ENCODE results near the gene TMEM225B. TPM values are rescaled to one million over a fixed set of nuclear protein-coding genes. Genes with fewer than 3 reads are reported as not detected.

The TMEM225B gene
- total RNA-seq, 1 donor, result 1.4 TPM

GRCh38 chr7:99605527-99605926 is 7.5 kb downstream of the TMEM225B start:
- Histone ChIP-seq H3K9me3 (ENCODE audit: low read depth, low read length) (no peaks in the 10 kb centered on the region), H3K27me3 (ENCODE audit: insufficient read depth, low read length) (no peaks in the 10 kb centered on the region), H3K4me3 (ENCODE audit: low read length) (no peak overlapping the region), H3K4me1 (ENCODE audit: insufficient read depth, low read length) (no peaks in the 10 kb centered on the region)

GRCh38 chr7:99606531-99606930 is 8.5 kb downstream of the TMEM225B start:
- Histone ChIP-seq H3K9me3 (ENCODE audit: low read depth, low read length) (no peaks in the 10 kb centered on the region), H3K4me3 (ENCODE audit: low read length) (no peak overlapping the region), H3K4me1 (ENCODE audit: insufficient read depth, low read length) (no peaks in the 10 kb centered on the region), H3K27me3 (ENCODE audit: insufficient read depth, low read length) (no peaks in the 10 kb centered on the region)

DNA sequence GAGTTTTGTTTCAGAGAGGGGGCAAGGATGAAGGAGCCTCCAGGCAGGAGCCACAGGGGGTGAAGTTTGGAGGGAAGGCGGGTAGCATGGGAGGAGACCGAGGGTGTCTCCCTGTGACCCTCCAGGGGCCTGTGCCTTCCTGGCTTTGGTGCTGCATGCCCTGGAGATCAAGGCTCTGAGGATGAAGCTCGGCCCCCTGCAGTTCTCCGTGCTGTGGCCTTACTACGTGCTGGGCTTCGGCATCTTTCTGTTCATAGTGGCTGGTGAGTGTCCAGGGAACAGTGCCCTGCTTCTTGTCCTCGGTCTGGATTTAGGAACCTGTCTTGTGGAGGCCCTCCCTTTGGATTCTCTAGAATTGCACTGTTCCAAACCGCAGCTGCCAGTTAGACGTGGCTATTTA is 9.5 kb downstream of the TMEM225B start:
- Histone ChIP-seq H3K4me3 (ENCODE audit: low read length) (no peak overlapping the region), H3K4me1 (ENCODE audit: insufficient read depth, low read length) (no peaks in the 10 kb centered on the region), H3K27me3 (ENCODE audit: insufficient read depth, low read length) (no peaks in the 10 kb centered on the region), H3K9me3 (ENCODE audit: low read depth, low read length) (no peaks in the 10 kb centered on the region)

- Histone ChIP-seq H3K4me1 (ENCODE audit: insufficient read depth, low read length) (peaks cover 22% of the 10 kb centered on the region), H3K4me3 (ENCODE audit: low read length) (no peak overlapping the region), H3K27me3 (ENCODE audit: insufficient read depth, low read length) (peaks cover 6% of the 10 kb centered on the region), H3K9me3 (ENCODE audit: low read depth, low read length) (no peaks in the 10 kb centered on the region)
Observed at GRCh38 chr7:99614495-99614894, 16.4 kb downstream of the TMEM225B start.

GRCh38 chr7:99615989-99616358 is 17.9 kb downstream of the TMEM225B start:
- peak overlapping the region; percentile 89 for H3K4me3 ChIP-seq (ENCODE audit: low read length)
- H3K4me1 ChIP-seq (ENCODE audit: insufficient read depth, low read length), result peaks cover 22% of the 10 kb centered on the region
- H3K9me3 ChIP-seq (ENCODE audit: low read depth, low read length), result no peaks in the 10 kb centered on the region
- peaks cover 6% of the 10 kb centered on the region for H3K27me3 ChIP-seq (ENCODE audit: insufficient read depth, low read length)

- no peaks in the 10 kb centered on the region for H3K9me3 ChIP-seq (ENCODE audit: low read depth, low read length)
- H3K4me1 ChIP-seq (ENCODE audit: insufficient read depth, low read length), result peaks cover 22% of the 10 kb centered on the region
- peaks cover 6% of the 10 kb centered on the region for H3K27me3 ChIP-seq (ENCODE audit: insufficient read depth, low read length)
- peak within 1 kb of the TSS; percentile 89 for H3K4me3 ChIP-seq (ENCODE audit: low read length)
Observed at GRCh38 chr7:99616359-99617191, 18.5 kb downstream of the TMEM225B start, which contains the start of gene ZSCAN25. Gene ZSCAN25 (plus strand): TSS chr7:99616946. CDS start chr7:99619607, 2,661 bp downstream.

- Histone ChIP-seq H3K4me1 (ENCODE audit: insufficient read depth, low read length) (peaks cover 22% of the 10 kb centered on the region), H3K9me3 (ENCODE audit: low read depth, low read length) (no peaks in the 10 kb centered on the region), H3K4me3 (ENCODE audit: low read length) (peak overlapping the region; percentile 89), H3K27me3 (ENCODE audit: insufficient read depth, low read length) (peaks cover 6% of the 10 kb centered on the region)
Observed at GRCh38 chr7:99617192-99617781, 19.2 kb downstream of the TMEM225B start.

DNA sequence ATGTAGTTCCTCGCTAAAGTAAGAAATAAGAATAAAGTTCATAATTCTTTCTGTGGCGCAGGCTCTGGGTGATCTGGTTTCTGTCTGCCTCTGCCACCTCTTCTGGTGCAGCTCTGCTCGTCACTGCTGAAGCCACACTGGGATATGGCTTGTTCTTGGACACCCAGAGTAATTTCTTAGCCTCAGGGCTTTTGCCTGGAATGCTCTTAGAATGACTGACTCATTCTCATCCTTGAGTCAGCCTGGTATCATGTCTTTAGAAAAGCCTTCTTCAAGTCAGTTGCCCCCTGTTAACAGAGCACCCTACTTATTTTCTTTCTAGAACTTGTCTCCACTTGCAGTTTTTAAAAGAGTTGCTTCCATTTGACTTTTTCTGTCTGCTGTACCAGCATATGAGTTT is 20.7 kb downstream of the TMEM225B start:
- Histone ChIP-seq H3K27me3 (ENCODE audit: insufficient read depth, low read length) (peaks cover 6% of the 10 kb centered on the region), H3K9me3 (ENCODE audit: low read depth, low read length) (no peaks in the 10 kb centered on the region), H3K4me3 (ENCODE audit: low read length) (no peak overlapping the region), H3K4me1 (ENCODE audit: insufficient read depth, low read length) (peaks cover 31% of the 10 kb centered on the region)

GRCh38 chr7:99619571-99620130 is 21.6 kb downstream of the TMEM225B start:
- no peak overlapping the region for H3K4me3 ChIP-seq (ENCODE audit: low read length)

GRCh38 chr7:99621271-99621670 is 23.2 kb downstream of the TMEM225B start:
- peaks cover 42% of the 10 kb centered on the region for H3K4me1 ChIP-seq (ENCODE audit: insufficient read depth, low read length)
- no peaks in the 10 kb centered on the region for H3K27me3 ChIP-seq (ENCODE audit: insufficient read depth, low read length)
- H3K4me3 ChIP-seq (ENCODE audit: low read length), result no peak overlapping the region
- no peaks in the 10 kb centered on the region for H3K9me3 ChIP-seq (ENCODE audit: low read depth, low read length)

More at GRCh38 chr7:99619571-99620130, 21.6 kb downstream of the TMEM225B start:
- Histone ChIP-seq H3K9me3 (ENCODE audit: low read depth, low read length) (no peaks in the 10 kb centered on the region), H3K4me1 (ENCODE audit: insufficient read depth, low read length) (peaks cover 39% of the 10 kb centered on the region), H3K27me3 (ENCODE audit: insufficient read depth, low read length) (peaks cover 5% of the 10 kb centered on the region)

GRCh38 chr7:99622596-99622995 is 24.5 kb downstream of the TMEM225B start:
- H3K4me1 ChIP-seq (ENCODE audit: insufficient read depth, low read length), result peaks cover 34% of the 10 kb centered on the region
- H3K9me3 ChIP-seq (ENCODE audit: low read depth, low read length), result no peaks in the 10 kb centered on the region
- no peak overlapping the region for H3K4me3 ChIP-seq (ENCODE audit: low read length)
- H3K27me3 ChIP-seq (ENCODE audit: insufficient read depth, low read length), result no peaks in the 10 kb centered on the region

DNA sequence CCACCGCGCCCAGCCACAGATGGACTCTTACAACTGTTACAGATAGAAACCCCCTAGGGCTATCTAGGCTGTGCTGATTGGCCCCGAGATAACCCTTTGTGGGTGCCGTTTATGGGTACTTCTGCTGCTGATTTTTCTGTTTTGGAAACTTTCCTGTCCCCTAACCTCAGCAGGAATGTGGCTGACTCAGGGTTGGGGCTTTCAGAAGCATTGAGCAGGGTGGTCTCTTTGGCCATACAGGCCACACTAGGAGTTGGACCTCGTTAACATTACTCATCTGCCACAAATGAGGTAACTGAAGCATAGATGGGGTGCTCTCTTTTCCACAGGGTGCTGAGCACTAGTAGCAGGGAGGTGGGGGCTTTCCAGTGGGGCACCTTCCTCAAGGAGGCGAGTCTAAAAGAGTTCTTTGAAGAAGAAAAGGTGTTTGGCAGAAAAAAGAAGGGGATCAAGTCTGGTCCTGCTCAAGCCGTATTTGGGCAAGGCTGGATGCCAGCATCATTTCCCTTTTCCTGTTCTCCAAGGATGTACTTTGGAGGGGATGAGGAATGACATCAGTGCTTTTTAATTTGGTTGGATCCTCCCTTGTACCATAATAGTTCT is 25.1 kb downstream of the TMEM225B start:
- Histone ChIP-seq H3K9me3 (ENCODE audit: low read depth, low read length) (no peaks in the 10 kb centered on the region), H3K27me3 (ENCODE audit: insufficient read depth, low read length) (no peaks in the 10 kb centered on the region), H3K4me3 (ENCODE audit: low read length) (no peak overlapping the region)

GRCh38 chr7:99623702-99624447 is 25.8 kb downstream of the TMEM225B start:
- peaks cover 25% of the 10 kb centered on the region for H3K4me1 ChIP-seq (ENCODE audit: insufficient read depth, low read length)
- no peaks in the 10 kb centered on the region for H3K27me3 ChIP-seq (ENCODE audit: insufficient read depth, low read length)
- no peaks in the 10 kb centered on the region for H3K9me3 ChIP-seq (ENCODE audit: low read depth, low read length)
- no peak overlapping the region for H3K4me3 ChIP-seq (ENCODE audit: low read length)

More for the DNA sequence above, 25.1 kb downstream of the TMEM225B start:
- peaks cover 29% of the 10 kb centered on the region for H3K4me1 ChIP-seq (ENCODE audit: insufficient read depth, low read length)

DNA sequence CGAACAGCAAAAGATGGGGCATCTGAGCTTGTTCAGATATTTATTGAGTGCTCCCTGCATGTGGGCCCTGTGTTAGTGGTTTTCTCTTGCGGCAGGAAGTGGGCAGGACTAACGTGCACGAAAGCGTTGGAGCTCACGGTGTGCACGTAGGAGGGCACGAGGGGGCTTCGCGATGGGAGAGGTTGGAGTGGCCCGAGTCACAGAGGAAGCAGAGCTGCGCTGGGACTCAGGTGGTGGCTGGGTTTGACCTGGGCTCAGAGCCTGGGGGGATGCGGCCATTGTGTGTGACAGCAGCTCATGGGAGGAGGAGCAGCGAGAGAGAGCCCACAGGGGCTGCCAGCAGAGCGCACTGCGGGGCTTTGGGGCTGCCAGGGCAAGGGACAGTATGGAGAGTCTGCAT is 26.4 kb downstream of the TMEM225B start:
- Histone ChIP-seq H3K9me3 (ENCODE audit: low read depth, low read length) (no peaks in the 10 kb centered on the region), H3K4me1 (ENCODE audit: insufficient read depth, low read length) (peaks cover 25% of the 10 kb centered on the region), H3K4me3 (ENCODE audit: low read length) (no peak overlapping the region), H3K27me3 (ENCODE audit: insufficient read depth, low read length) (no peaks in the 10 kb centered on the region)

Measured in mononuclear cell (primary cell).